Mesendoderm (in vitro differentiated cells): Measurements from ENCODE around the gene CFAP57.
A peak's percentile ranks its signal among the peaks of the same experiment; 100 is the strongest.

ENCODE experiments used
- DNase-seq: peaks from one replicate; pipeline ENCODE4 v3.0.0; 2013
- H2AK5ac ChIP-seq: 2 replicates; pipeline ENCODE4 v1.6.1; 2013; ENCODE audit warnings: low read length, inconsistent platforms
- H2BK120ac ChIP-seq: 2 replicates; pipeline ENCODE4 v1.6.1; 2013; ENCODE audit warnings: low read depth, mild to moderate bottlenecking, low read length, moderate library complexity, mixed read lengths
- H2BK15ac ChIP-seq: replicated peaks from 2 replicates; pipeline ENCODE4 v1.6.1; 2013; ENCODE audit warnings: low read depth, mild to moderate bottlenecking, moderate library complexity
- H2BK5ac ChIP-seq: 2 replicates; pipeline ENCODE4 v1.6.1; 2013; ENCODE audit warnings: low read length, inconsistent platforms
- H3K18ac ChIP-seq: 2 replicates; pipeline ENCODE4 v1.6.1; 2013; ENCODE audit warnings: mild to moderate bottlenecking, low read length, mixed read lengths
- H3K23ac ChIP-seq: one replicate; pipeline ENCODE4 v1.6.1; 2013; ENCODE audit warnings: low read length
- H3K27ac ChIP-seq: 2 replicates; pipeline ENCODE4 v1.5.1; 2013; ENCODE audit warnings: low read depth, mild to moderate bottlenecking, inconsistent platforms, low read length, moderate library complexity
- H3K27me3 ChIP-seq: 2 replicates; pipeline ENCODE4 v1.6.1; 2013; ENCODE audit warnings: low read length, control low read depth, mild to moderate bottlenecking, inconsistent platforms; ENCODE audit not compliant: insufficient read depth, poor library complexity
- H3K36me3 ChIP-seq: 2 replicates; pipeline ENCODE4 v1.6.1; 2013; ENCODE audit warnings: low read length, inconsistent platforms; ENCODE audit not compliant: control insufficient read depth, insufficient read depth
- H3K4ac ChIP-seq: one replicate; pipeline ENCODE4 v1.6.1; 2013; ENCODE audit warnings: low read depth, mild to moderate bottlenecking, low read length, moderate library complexity
- H3K4me1 ChIP-seq: 2 replicates; pipeline ENCODE4 v1.6.1; 2013; ENCODE audit warnings: low read depth, low read length, inconsistent platforms; ENCODE audit not compliant: control insufficient read depth
- H3K4me2 ChIP-seq: 2 replicates; pipeline ENCODE4 v1.6.1; 2013; ENCODE audit warnings: low read length
- H3K4me3 ChIP-seq: 2 replicates; pipeline ENCODE4 v1.5.1; 2013; ENCODE audit warnings: mild to moderate bottlenecking, low read length
- H3K56ac ChIP-seq: one replicate; pipeline ENCODE4 v1.6.1; 2013; ENCODE audit warnings: low read length
- H3K79me1 ChIP-seq: 2 replicates; pipeline ENCODE4 v1.6.1; 2013; ENCODE audit warnings: low read length, inconsistent platforms
- H3K79me2 ChIP-seq: 2 replicates; pipeline ENCODE4 v1.6.1; 2013; ENCODE audit warnings: mild to moderate bottlenecking, low read length; ENCODE audit not compliant: control insufficient read depth, insufficient read depth
- H3K9ac ChIP-seq: 2 replicates; pipeline ENCODE4 v1.6.1; 2013; ENCODE audit warnings: low read length, inconsistent platforms
- H4K5ac ChIP-seq: one replicate; pipeline ENCODE4 v1.6.1; 2013; ENCODE audit warnings: low read length
- H4K8ac ChIP-seq: one replicate; pipeline ENCODE4 v1.6.1; 2013; ENCODE audit warnings: low read depth, mild to moderate bottlenecking, control low read depth, low read length, moderate library complexity
- WGBS: extraction: QIAGEN DNeasy Blood & Tissue Kit; methylation state at CpG from one replicate; pipeline ENCODE4 v1.1.7; 2013; ENCODE audit warnings: low lambda C conversion rate, missing lambda C conversion rate; ENCODE audit not compliant: insufficient coverage; ENCODE audit errors: extremely low coverage; 5-methylcytosine and 5-hydroxymethylcytosine counted together

Gene CFAP57

GRCh38 chr1:43232074-43232473 lies 59.9 kb downstream of the CFAP57 start:
- H3K27ac ChIP-seq: no peak overlapping the region
- H2BK5ac ChIP-seq: no peak overlapping the region
- H3K9ac ChIP-seq: no peak overlapping the region
- H3K56ac ChIP-seq: no peak overlapping the region
- H2BK15ac ChIP-seq: no peak overlapping the region
- H3K27me3 ChIP-seq: no peaks in the 10 kb centered on the region
- H3K4ac ChIP-seq: no peak overlapping the region
- no peak overlapping the region for H3K4me3 ChIP-seq
- H3K18ac ChIP-seq: no peak overlapping the region
- no peaks in the 10 kb centered on the region for H3K79me1 ChIP-seq
- H3K4me1 ChIP-seq: peaks cover 6% of the 10 kb centered on the region
- H3K23ac ChIP-seq: no peak overlapping the region
- WGBS: no CpG with 5 or more reads among the region's 4 CpGs
- no peak overlapping the region for H3K4me2 ChIP-seq
- DNase-seq: peak; percentile 52
- H2AK5ac ChIP-seq: no peak overlapping the region
- no peak overlapping the region for H4K8ac ChIP-seq
- no peak overlapping the region for H4K5ac ChIP-seq
- H2BK120ac ChIP-seq: no peak overlapping the region
- no peaks in the 10 kb centered on the region for H3K36me3 ChIP-seq
- no peaks in the 10 kb centered on the region for H3K79me2 ChIP-seq

GRCh38 chr1:43232482-43232881 lies 60.4 kb downstream of the CFAP57 start:
- no peak overlapping the region for H3K18ac ChIP-seq
- H3K4ac ChIP-seq: no peak overlapping the region
- DNase-seq: no peak
- no peak overlapping the region for H4K5ac ChIP-seq
- no peak overlapping the region for H2BK15ac ChIP-seq
- no peaks in the 10 kb centered on the region for H3K79me2 ChIP-seq
- H3K4me1 ChIP-seq: peaks cover 4% of the 10 kb centered on the region
- no peak overlapping the region for H2BK5ac ChIP-seq
- H3K4me2 ChIP-seq: no peak overlapping the region
- no peak overlapping the region for H3K56ac ChIP-seq
- H2AK5ac ChIP-seq: no peak overlapping the region
- H3K79me1 ChIP-seq: no peaks in the 10 kb centered on the region
- H3K9ac ChIP-seq: no peak overlapping the region
- no peaks in the 10 kb centered on the region for H3K27me3 ChIP-seq
- no CpG with 5 or more reads among the region's 4 CpGs for WGBS
- no peak overlapping the region for H3K4me3 ChIP-seq
- no peaks in the 10 kb centered on the region for H3K36me3 ChIP-seq
- no peak overlapping the region for H3K23ac ChIP-seq
- H2BK120ac ChIP-seq: no peak overlapping the region
- no peak overlapping the region for H3K27ac ChIP-seq
- no peak overlapping the region for H4K8ac ChIP-seq

- WGBS: no CpG with 5 or more reads among the region's 5 CpGs
- no peak overlapping the region for H3K4me2 ChIP-seq
Observed at GRCh38 chr1:43233631-43234030, 61.5 kb downstream of the CFAP57 start.

GRCh38 chr1:43234267-43234666 lies 62.1 kb downstream of the CFAP57 start:
- Histone ChIP-seq H3K27ac (no peak overlapping the region), H2BK120ac (no peak overlapping the region), H4K8ac (no peak overlapping the region), H2BK5ac (no peak overlapping the region), H3K4ac (no peak overlapping the region), H3K27me3 (no peaks in the 10 kb centered on the region), H2AK5ac (no peak overlapping the region), H3K4me1 (no peaks in the 10 kb centered on the region), H3K9ac (no peak overlapping the region), H2BK15ac (no peak overlapping the region), H3K36me3 (no peaks in the 10 kb centered on the region), H3K4me2 (no peak overlapping the region), H3K4me3 (no peak overlapping the region), H4K5ac (no peak overlapping the region), H3K79me2 (no peaks in the 10 kb centered on the region), H3K56ac (no peak overlapping the region), H3K79me1 (no peaks in the 10 kb centered on the region), H3K18ac (no peak overlapping the region), H3K23ac (no peak overlapping the region)
- DNase-seq: no peak
- WGBS: no CpG with 5 or more reads among the region's 17 CpGs

More at GRCh38 chr1:43233631-43234030, 61.5 kb downstream of the CFAP57 start:
- Histone ChIP-seq H3K79me2 (no peaks in the 10 kb centered on the region), H4K8ac (no peak overlapping the region), H3K23ac (no peak overlapping the region), H3K27me3 (no peaks in the 10 kb centered on the region), H3K9ac (no peak overlapping the region), H3K4me3 (no peak overlapping the region), H3K79me1 (no peaks in the 10 kb centered on the region), H2AK5ac (no peak overlapping the region), H4K5ac (no peak overlapping the region), H3K4ac (no peak overlapping the region), H3K4me1 (no peaks in the 10 kb centered on the region), H3K56ac (no peak overlapping the region), H2BK120ac (no peak overlapping the region), H2BK5ac (no peak overlapping the region), H2BK15ac (no peak overlapping the region), H3K18ac (no peak overlapping the region), H3K27ac (no peak overlapping the region), H3K36me3 (no peaks in the 10 kb centered on the region)
- no peak for DNase-seq

- Histone ChIP-seq H3K18ac (no peak overlapping the region), H3K56ac (no peak overlapping the region), H3K79me1 (no peaks in the 10 kb centered on the region), H3K4ac (no peak overlapping the region), H4K5ac (no peak overlapping the region), H2AK5ac (no peak overlapping the region), H3K36me3 (no peaks in the 10 kb centered on the region), H3K4me3 (no peak overlapping the region), H4K8ac (no peak overlapping the region), H2BK5ac (no peak overlapping the region), H3K79me2 (no peaks in the 10 kb centered on the region), H3K9ac (no peak overlapping the region), H3K4me2 (no peak overlapping the region), H2BK120ac (no peak overlapping the region), H3K23ac (no peak overlapping the region), H3K27ac (no peak overlapping the region), H3K27me3 (no peaks in the 10 kb centered on the region), H2BK15ac (no peak overlapping the region), H3K4me1 (no peaks in the 10 kb centered on the region)
- WGBS: no CpG with 5 or more reads among the region's 8 CpGs
- DNase-seq: no peak
Observed at GRCh38 chr1:43235040-43235439, 62.9 kb downstream of the CFAP57 start.

- Histone ChIP-seq H3K27me3 (no peaks in the 10 kb centered on the region), H4K8ac (no peak overlapping the region), H3K4me2 (no peak overlapping the region), H3K36me3 (no peaks in the 10 kb centered on the region), H3K4me3 (no peak overlapping the region), H2BK15ac (no peak overlapping the region), H3K79me2 (no peaks in the 10 kb centered on the region), H2AK5ac (no peak overlapping the region), H3K4me1 (no peaks in the 10 kb centered on the region), H3K4ac (no peak overlapping the region), H3K27ac (no peak overlapping the region), H3K9ac (no peak overlapping the region), H2BK5ac (no peak overlapping the region), H3K23ac (no peak overlapping the region), H3K79me1 (no peaks in the 10 kb centered on the region), H2BK120ac (no peak overlapping the region), H4K5ac (no peak overlapping the region), H3K56ac (no peak overlapping the region), H3K18ac (no peak overlapping the region)
- DNase-seq: no peak
- no CpG with 5 or more reads among the region's 9 CpGs for WGBS
Observed at GRCh38 chr1:43235451-43236121, 63.5 kb downstream of the CFAP57 start.
